Mesenchymal stem cell (in vitro differentiated cells and primary cell): ENCODE data around the gene CRACDL.
"Not testable (repeated sequence)": the region's sequence is repeated elsewhere in the genome, so short reads cannot be mapped to it uniquely, and the experiment has no call there.

Experiments used
- DNase-seq: peaks from one replicate; pipeline ENCODE4 v3.0.0-alpha.2; 2013
- H2AFZ ChIP-seq: one replicate; pipeline ENCODE4 v1.6.1; 2013; ENCODE audit warnings: low read depth, mild to moderate bottlenecking, control low read depth, inconsistent platforms, low read length, moderate library complexity
- H2AK5ac ChIP-seq: 2 replicates; pipeline ENCODE4 v1.6.1; 2013; ENCODE audit warnings: low read length, moderate library complexity, mild to moderate bottlenecking, inconsistent platforms; ENCODE audit not compliant: severe bottlenecking
- H2BK120ac ChIP-seq: one replicate; pipeline ENCODE4 v1.6.1; 2013; ENCODE audit warnings: low read depth, mild to moderate bottlenecking, inconsistent platforms, low read length, moderate library complexity
- H2BK12ac ChIP-seq, 2 experiments: one replicate each; pipeline ENCODE4 v1.6.1; 2013; ENCODE audit warnings: inconsistent platforms in 2 of 2, low read length in 2 of 2, mild to moderate bottlenecking in 2 of 2, moderate library complexity in 2 of 2, control low read depth in 1 of 2
- H2BK15ac ChIP-seq: one replicate; pipeline ENCODE4 v1.6.1; 2013; ENCODE audit warnings: mild to moderate bottlenecking, low read depth, inconsistent platforms; ENCODE audit not compliant: poor library complexity, severe bottlenecking
- H2BK5ac ChIP-seq: 2 replicates; pipeline ENCODE4 v1.6.1; 2013; ENCODE audit warnings: low read depth, mild to moderate bottlenecking, low read length, control low read depth, inconsistent platforms; ENCODE audit not compliant: poor library complexity, severe bottlenecking
- H3K14ac ChIP-seq, 2 experiments: one replicate each; pipeline ENCODE4 v1.6.1; 2013; ENCODE audit warnings: inconsistent platforms in 2 of 2, low read length in 2 of 2, control low read depth in 1 of 2, mild to moderate bottlenecking in 1 of 2, moderate library complexity in 1 of 2
- H3K18ac ChIP-seq, 2 experiments: one replicate each; pipeline ENCODE4 v1.6.1; 2013; ENCODE audit warnings: inconsistent platforms in 2 of 2, low read length in 2 of 2, control low read depth in 1 of 2, low read depth in 1 of 2, mild to moderate bottlenecking in 1 of 2
- H3K23ac ChIP-seq, 2 experiments: one replicate each; pipeline ENCODE4 v1.6.1; 2013; ENCODE audit warnings: inconsistent platforms in 2 of 2, low read length in 2 of 2, mild to moderate bottlenecking in 2 of 2, moderate library complexity in 2 of 2, control low read depth in 1 of 2
- H3K27ac ChIP-seq: 2 replicates; pipeline ENCODE4 v1.5.1; 2013; ENCODE audit warnings: mild to moderate bottlenecking, moderate library complexity, low read length, control low read depth, inconsistent platforms; ENCODE audit not compliant: poor library complexity, severe bottlenecking
- H3K27me3 ChIP-seq, 2 experiments: 2 replicates each; pipeline versions ENCODE4 v1.6.1 to v1.7.0; 2013; ENCODE audit warnings: low read length in 2 of 2, mild to moderate bottlenecking in 2 of 2, moderate library complexity in 2 of 2, control low read depth in 1 of 2, inconsistent platforms in 1 of 2; ENCODE audit not compliant: control insufficient read depth in 1 of 2, insufficient read depth in 1 of 2
- H3K36me3 ChIP-seq, 2 experiments: 2 replicates each; pipeline versions ENCODE4 v1.6.1 to v1.7.0; 2013; ENCODE audit warnings: low read length in 2 of 2, control low read depth in 1 of 2, inconsistent platforms in 1 of 2, low read depth in 1 of 2, mild to moderate bottlenecking in 1 of 2; ENCODE audit not compliant: insufficient read depth in 2 of 2, control insufficient read depth in 1 of 2
- H3K4ac ChIP-seq, 2 experiments: one replicate each; pipeline ENCODE4 v1.6.1; 2013; ENCODE audit warnings: inconsistent platforms in 2 of 2, low read length in 2 of 2, mild to moderate bottlenecking in 2 of 2, moderate library complexity in 2 of 2, control low read depth in 1 of 2, low read depth in 1 of 2
- H3K4me1 ChIP-seq: 2 replicates; pipeline ENCODE4 v1.6.1; 2013; ENCODE audit warnings: low read depth, low read length, control low read depth; ENCODE audit not compliant: control insufficient read depth, insufficient read depth
- H3K4me2 ChIP-seq: 2 replicates; pipeline ENCODE4 v1.6.1; 2013; ENCODE audit warnings: low read length, mild to moderate bottlenecking, inconsistent platforms; ENCODE audit not compliant: poor library complexity, severe bottlenecking
- H3K4me3 ChIP-seq, 2 experiments: 2 replicates each; pipeline versions ENCODE4 v1.5.1 to v1.7.0; 2013; ENCODE audit warnings: low read length in 2 of 2, mild to moderate bottlenecking in 2 of 2, control low read depth in 1 of 2, low read depth in 1 of 2; ENCODE audit not compliant: insufficient read depth in 1 of 2
- H3K79me1 ChIP-seq: replicated peaks from 2 replicates; pipeline ENCODE4 v1.6.1; 2013; ENCODE audit warnings: mild to moderate bottlenecking, control low read depth, low read length, inconsistent platforms; ENCODE audit not compliant: poor library complexity, severe bottlenecking
- H3K9ac ChIP-seq: 2 replicates; pipeline ENCODE4 v1.7.0; 2013; ENCODE audit warnings: mild to moderate bottlenecking, low read length, moderate library complexity
- H3K9me3 ChIP-seq: 2 replicates; pipeline ENCODE4 v1.7.0; 2013; ENCODE audit warnings: mild to moderate bottlenecking, low read length; ENCODE audit not compliant: control insufficient read depth
- H4K8ac ChIP-seq: one replicate; pipeline ENCODE4 v1.6.1; 2013; ENCODE audit warnings: inconsistent platforms, mild to moderate bottlenecking, low read length, moderate library complexity
- H4K91ac ChIP-seq: one replicate; pipeline ENCODE4 v1.6.1; 2013; ENCODE audit warnings: mild to moderate bottlenecking, low read length, inconsistent platforms
- WGBS: methylation state at CpG from one replicate; pipeline ENCODE4 v1.1.7; 2013; ENCODE audit warnings: mixed read lengths; 5-methylcytosine and 5-hydroxymethylcytosine counted together

The CRACDL gene

GRCh38 chr2:98901291-98901690, 34.7 kb downstream of the CRACDL start:
- Histone ChIP-seq H3K4me1 (no peaks in the 10 kb centered on the region), H2BK15ac (no peak overlapping the region), H3K27me3 (peaks cover 0 to 36% of the 10 kb centered on the region in 2 experiments), H3K79me1 (no peaks in the 10 kb centered on the region), H2BK5ac (no peak overlapping the region), H3K9me3 (no peaks in the 10 kb centered on the region), H3K4ac (no peak overlapping the region), H3K36me3 (no peaks in the 10 kb centered on the region), H2AFZ (no peak overlapping the region), H4K8ac (no peak overlapping the region), H3K18ac (no peak overlapping the region), H3K14ac (no peak overlapping the region), H4K91ac (no peak overlapping the region), H2BK12ac (no peak overlapping the region), H3K23ac (no peak overlapping the region), H3K27ac (no peak overlapping the region), H3K4me3 (no peak overlapping the region), H2BK120ac (no peak overlapping the region), H3K9ac (no peak overlapping the region), H2AK5ac (no peak overlapping the region), H3K4me2 (no peak overlapping the region)
- 84% methylated on average over 3 of the region's 3 CpGs for WGBS
- no peak for DNase-seq

- Histone ChIP-seq H3K9me3 (no peaks in the 10 kb centered on the region), H4K8ac (no peak overlapping the region), H4K91ac (no peak overlapping the region), H2AFZ (no peak overlapping the region), H3K36me3 (no peaks in the 10 kb centered on the region), H2BK12ac (no peak overlapping the region), H2BK15ac (no peak overlapping the region), H2AK5ac (no peak overlapping the region), H3K9ac (no peak overlapping the region), H3K79me1 (no peaks in the 10 kb centered on the region), H3K27ac (no peak overlapping the region), H2BK5ac (no peak overlapping the region), H3K23ac (no peak overlapping the region), H2BK120ac (no peak overlapping the region), H3K4me2 (no peak overlapping the region), H3K27me3 (peaks cover 0 to 41% of the 10 kb centered on the region in 2 experiments), H3K14ac (no peak overlapping the region), H3K4me3 (no peak overlapping the region), H3K4ac (no peak overlapping the region), H3K18ac (no peak overlapping the region), H3K4me1 (no peaks in the 10 kb centered on the region)
- 90% methylated on average over 8 of the region's 8 CpGs for WGBS
- DNase-seq: no peak
These were observed 35.3 kb downstream of the CRACDL start for GRCh38 chr2:98900721-98901120.

GRCh38 chr2:98899703-98900078, 36.3 kb downstream of the CRACDL start:
- not testable (repeated sequence) for H2BK12ac ChIP-seq, H3K14ac ChIP-seq, H3K4me3 ChIP-seq, H3K18ac ChIP-seq, H2BK120ac ChIP-seq, H3K9ac ChIP-seq, H3K4me2 ChIP-seq, H2BK15ac ChIP-seq, H4K91ac ChIP-seq, DNase-seq, H3K36me3 ChIP-seq, H3K27ac ChIP-seq, H3K79me1 ChIP-seq, H2AFZ ChIP-seq, H3K4me1 ChIP-seq, H2BK5ac ChIP-seq, H4K8ac ChIP-seq, H3K23ac ChIP-seq, H2AK5ac ChIP-seq, H3K4ac ChIP-seq, H3K9me3 ChIP-seq
- H3K27me3 ChIP-seq: peaks cover 0 to 44% of the 10 kb centered on the region in 2 experiments
- 85% methylated on average over 2 of the region's 2 CpGs for WGBS

- H3K36me3 ChIP-seq: no peaks in the 10 kb centered on the region
- H3K23ac ChIP-seq: no peak overlapping the region
- H3K4ac ChIP-seq: no peak overlapping the region
- H3K4me2 ChIP-seq: no peak overlapping the region
- H4K91ac ChIP-seq: no peak overlapping the region
- H3K4me3 ChIP-seq: no peak overlapping the region
- no peaks in the 10 kb centered on the region for H3K9me3 ChIP-seq
- no peak overlapping the region for H2BK5ac ChIP-seq
- H2BK12ac ChIP-seq: no peak overlapping the region
- H3K4me1 ChIP-seq: no peaks in the 10 kb centered on the region
- H3K14ac ChIP-seq: no peak overlapping the region
- H2AFZ ChIP-seq: no peak overlapping the region
- 90% methylated on average over 2 of the region's 5 CpGs for WGBS
- no peak overlapping the region for H2AK5ac ChIP-seq
- peaks cover 0 to 47% of the 10 kb centered on the region in 2 experiments for H3K27me3 ChIP-seq
- no peak overlapping the region for H2BK120ac ChIP-seq
- no peaks in the 10 kb centered on the region for H3K79me1 ChIP-seq
- DNase-seq: no peak
- no peak overlapping the region for H3K9ac ChIP-seq
- H3K18ac ChIP-seq: no peak overlapping the region
- H4K8ac ChIP-seq: no peak overlapping the region
- H3K27ac ChIP-seq: no peak overlapping the region
- no peak overlapping the region for H2BK15ac ChIP-seq
These were observed 36.9 kb downstream of the CRACDL start for GRCh38 chr2:98899041-98899702.
